SH-SY5Y (cell line): ENCODE data around the gene HEXB.

Source experiments
- GATA2 ChIP-seq: IDR thresholded peaks from 2 replicates; pipeline ENCODE4 v1.6.1; 2011; ENCODE audit warnings: mild to moderate bottlenecking, low read depth, low read length
- GATA3 ChIP-seq: IDR thresholded peaks from 2 replicates; pipeline ENCODE4 v1.6.1; 2011; ENCODE audit warnings: low read depth, mild to moderate bottlenecking, low read length, moderate library complexity

GRCh38 chr5:74653991-74654390 is 31.0 kb upstream of the HEXB start:
- TF ChIP-seq GATA2, result no peak
- TF ChIP-seq GATA3, result no peak
